PFSK-1 (cell line): ENCODE results near the gene CASP10.

Experiments used
- FOXP2 ChIP-seq: optimal IDR thresholded peaks from 2 replicates; pipeline ENCODE3; 2011; ENCODE audit warnings: borderline replicate concordance, control low read depth, inconsistent platforms; ENCODE audit not compliant: insufficient read depth; ENCODE audit errors: extremely low read length, extremely low read depth
- POLR2AphosphoS5 ChIP-seq: IDR thresholded peaks from 2 replicates; pipeline ENCODE4 v1.6.1; 2012; ENCODE audit warnings: low read depth, mild to moderate bottlenecking, control low read depth, low read length, moderate library complexity
- REST ChIP-seq, 2 experiments: IDR thresholded peaks; 2 replicates each; pipeline versions ENCODE4 v1.6.1 to v1.8.0; 2011 to 2012; ENCODE audit warnings: low read depth in 2 of 2, low read length in 2 of 2, control low read depth in 1 of 2, inconsistent platforms in 1 of 2, mild to moderate bottlenecking in 1 of 2, moderate library complexity in 1 of 2; ENCODE audit not compliant: insufficient read depth in 1 of 2
- SIN3A ChIP-seq: IDR thresholded peaks from 2 replicates; pipeline ENCODE4 v1.6.1; 2012; ENCODE audit warnings: mild to moderate bottlenecking, low read length, moderate library complexity, borderline replicate concordance; ENCODE audit not compliant: insufficient read depth
- TAF1 ChIP-seq: IDR thresholded peaks from 2 replicates; pipeline ENCODE4 v1.6.1; 2012; ENCODE audit warnings: low read length, control low read depth, borderline replicate concordance; ENCODE audit not compliant: insufficient read depth

CASP10 gene

GRCh38 chr2:201174687-201175086 is 8.3 kb upstream of the CASP10 start:
- TF ChIP-seq POLR2AphosphoS5 = no peak
- no peak for TF ChIP-seq REST (IDR thresholded peaks at IDR 0.05; ENCODE audit: insufficient read depth in 1 of 2, low read depth in 2 of 2, low read length in 2 of 2)
- TF ChIP-seq FOXP2 = no peak
- TF ChIP-seq SIN3A = no peak

GRCh38 chr2:201176081-201176481 is 6.9 kb upstream of the CASP10 start:
- TF ChIP-seq POLR2AphosphoS5 (no peak), FOXP2 (no peak), SIN3A (no peak), REST (IDR thresholded peaks at IDR 0.05; ENCODE audit: insufficient read depth in 1 of 2, low read depth in 2 of 2, low read length in 2 of 2) (no peak), TAF1 (no peak)

GRCh38 chr2:201180010-201180409 is 2.9 kb upstream of the CASP10 start:
- TF ChIP-seq POLR2AphosphoS5 (no peak), FOXP2 (no peak), TAF1 (no peak), REST (IDR thresholded peaks at IDR 0.05; ENCODE audit: insufficient read depth in 1 of 2, low read depth in 2 of 2, low read length in 2 of 2) (no peak), SIN3A (no peak)

GRCh38 chr2:201183365-201183727 is 405 bp downstream of the CASP10 start:
- TF ChIP-seq FOXP2 (no peak), TAF1 (no peak), REST (IDR thresholded peaks at IDR 0.05; ENCODE audit: insufficient read depth in 1 of 2, low read depth in 2 of 2, low read length in 2 of 2) (no peak), SIN3A (no peak), POLR2AphosphoS5 (no peak)

GRCh38 chr2:201185863-201186262 is 2.9 kb downstream of the CASP10 start:
- TF ChIP-seq TAF1 (no peak), REST (IDR thresholded peaks at IDR 0.05; ENCODE audit: insufficient read depth in 1 of 2, low read depth in 2 of 2, low read length in 2 of 2) (no peak), FOXP2 (no peak), POLR2AphosphoS5 (no peak), SIN3A (no peak)
